ENCODE measurements around the gene EHD4.

GRCh38 chr15:41932511-41933289, 39.7 kb downstream of the EHD4 start:
- TF ChIP-seq POLR2A (IDR thresholded peaks at IDR 0.05; ENCODE audit: low read depth, low read length) (no peak), TAF1 (IDR thresholded peaks at IDR 0.05; ENCODE audit: borderline replicate concordance, low read depth, low read length) (no peak), POLR2AphosphoS5 (IDR thresholded peaks at IDR 0.05; ENCODE audit: low read depth, low read length) (no peak)

Measured in GM12892 (cell line).